GM13977 (cell line): Measurements from ENCODE around the gene RAB3GAP2.

Experiments
- DNase-seq: peaks from one replicate; pipeline ENCODE4 v3.0.0; 2012; ENCODE audit warnings: low spot score
- in situ Hi-C: fragments of 300-500 bp; cut with MboI; formaldehyde crosslinking; loops from one replicate; pipeline ENCODE4 v1.12.0; 2022; ENCODE audit warnings: low sequenced_read_pairs, low pct_unique_long_range_greater_than_20kb, mixed read lengths, inconsistent platforms; ENCODE audit not compliant: unreplicated experiment
- TF ChIP-seq, protein P1 (sequence below): IDR thresholded peaks from 2 replicates; pipeline ENCODE4 v1.5.1; 2012; ENCODE audit warnings: mild to moderate bottlenecking, control low read depth; ENCODE audit not compliant: insufficient read depth; ENCODE audit errors: extremely low read depth, missing control alignments

The RAB3GAP2 gene

DNA sequence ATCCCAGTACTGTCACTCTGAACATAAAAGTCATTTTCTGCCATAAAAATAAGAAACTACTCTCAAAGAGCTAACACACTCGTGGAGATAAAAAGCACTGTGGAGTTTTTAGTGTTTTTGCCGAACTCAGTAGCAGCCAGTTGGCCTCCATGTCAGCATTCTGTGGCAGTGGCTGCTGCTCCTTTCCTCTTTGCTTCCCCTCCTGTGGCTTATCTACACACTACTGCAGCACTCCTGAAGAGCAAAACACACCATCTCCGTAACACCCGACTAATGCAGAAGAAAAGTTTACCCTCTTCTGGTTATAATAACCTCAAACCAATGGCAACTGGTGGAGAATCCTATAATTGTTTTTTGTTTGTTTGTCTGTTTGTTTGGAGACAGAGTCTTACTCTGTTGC lies 44.9 kb downstream of the RAB3GAP2 start:
- DNase-seq = no peak
- TF ChIP-seq, protein P1, sequence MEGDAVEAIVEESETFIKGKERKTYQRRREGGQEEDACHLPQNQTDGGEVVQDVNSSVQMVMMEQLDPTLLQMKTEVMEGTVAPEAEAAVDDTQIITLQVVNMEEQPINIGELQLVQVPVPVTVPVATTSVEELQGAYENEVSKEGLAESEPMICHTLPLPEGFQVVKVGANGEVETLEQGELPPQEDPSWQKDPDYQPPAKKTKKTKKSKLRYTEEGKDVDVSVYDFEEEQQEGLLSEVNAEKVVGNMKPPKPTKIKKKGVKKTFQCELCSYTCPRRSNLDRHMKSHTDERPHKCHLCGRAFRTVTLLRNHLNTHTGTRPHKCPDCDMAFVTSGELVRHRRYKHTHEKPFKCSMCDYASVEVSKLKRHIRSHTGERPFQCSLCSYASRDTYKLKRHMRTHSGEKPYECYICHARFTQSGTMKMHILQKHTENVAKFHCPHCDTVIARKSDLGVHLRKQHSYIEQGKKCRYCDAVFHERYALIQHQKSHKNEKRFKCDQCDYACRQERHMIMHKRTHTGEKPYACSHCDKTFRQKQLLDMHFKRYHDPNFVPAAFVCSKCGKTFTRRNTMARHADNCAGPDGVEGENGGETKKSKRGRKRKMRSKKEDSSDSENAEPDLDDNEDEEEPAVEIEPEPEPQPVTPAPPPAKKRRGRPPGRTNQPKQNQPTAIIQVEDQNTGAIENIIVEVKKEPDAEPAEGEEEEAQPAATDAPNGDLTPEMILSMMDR = no peak
- in situ Hi-C loops = no loop called here

DNA sequence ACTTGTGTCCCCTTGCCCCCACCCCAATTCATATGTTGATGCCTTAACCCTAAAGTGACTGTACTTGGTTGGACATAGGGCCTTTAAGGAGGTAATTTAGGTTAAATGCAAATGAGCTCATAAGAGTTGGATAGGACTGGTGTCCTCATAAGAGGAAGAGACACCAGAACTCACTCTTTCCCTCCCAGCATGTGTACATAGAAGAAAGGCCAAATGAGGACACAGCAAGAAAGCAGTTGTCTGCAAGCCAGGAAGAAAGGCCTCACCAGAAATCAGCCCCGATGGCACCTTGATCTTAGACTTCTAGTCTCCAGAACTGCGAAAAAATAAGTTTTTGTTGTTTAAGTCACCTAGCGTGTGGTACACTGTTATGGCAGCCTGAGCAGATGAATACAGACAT lies 45.5 kb downstream of the RAB3GAP2 start:
- no peak for DNase-seq
- TF ChIP-seq, protein P1 = no peak
- in situ Hi-C loops = no loop called here

DNA sequence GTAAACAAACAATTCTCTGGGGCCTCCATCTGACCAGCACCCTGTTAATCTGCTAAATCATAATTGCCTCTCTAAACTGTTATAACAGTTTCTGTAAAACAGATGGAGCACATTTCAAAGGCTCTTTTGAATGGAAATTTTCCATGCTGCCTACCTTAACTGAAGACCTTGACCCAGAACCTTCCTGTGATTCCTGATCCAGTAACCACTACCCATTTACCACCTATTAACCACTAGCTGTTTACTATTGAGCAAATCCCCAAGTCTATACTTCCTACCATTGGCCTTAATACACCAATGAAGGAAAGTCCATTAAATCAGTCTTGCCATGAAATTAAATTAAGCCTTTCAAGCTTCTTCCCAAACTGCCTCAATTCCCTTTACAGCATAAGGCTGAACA lies 46.3 kb downstream of the RAB3GAP2 start:
- no peak for DNase-seq
- TF ChIP-seq, protein P1 = no peak
- in situ Hi-C loops = no loop called here

DNA sequence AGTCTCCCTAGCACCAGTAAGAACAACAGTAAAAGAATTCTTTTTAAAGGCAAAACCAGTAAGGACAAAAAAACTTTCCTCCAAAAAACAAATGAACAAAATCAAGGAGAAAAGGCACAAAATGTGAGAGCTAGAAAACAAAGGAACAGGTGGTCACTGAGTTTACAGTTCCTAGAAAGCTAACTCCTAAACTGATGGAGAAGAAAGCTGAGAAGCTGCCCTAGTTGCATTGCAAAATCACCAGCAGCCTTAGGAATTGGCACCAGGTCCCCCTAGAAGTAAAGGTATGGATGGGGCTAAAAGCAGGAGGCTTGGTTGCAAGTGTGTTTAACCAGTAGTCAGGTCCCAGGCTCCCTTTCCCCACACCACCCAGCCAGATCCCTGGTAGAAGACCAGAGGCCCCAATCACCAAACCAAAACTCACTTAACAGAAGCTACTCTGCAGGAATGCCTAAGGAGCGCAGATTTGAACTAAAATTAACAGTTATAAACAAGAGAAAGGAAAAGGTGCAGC lies 47.6 kb downstream of the RAB3GAP2 start:
- in situ Hi-C loops = no loop called here
- no peak for DNase-seq
- TF ChIP-seq, protein P1 = no peak

DNA sequence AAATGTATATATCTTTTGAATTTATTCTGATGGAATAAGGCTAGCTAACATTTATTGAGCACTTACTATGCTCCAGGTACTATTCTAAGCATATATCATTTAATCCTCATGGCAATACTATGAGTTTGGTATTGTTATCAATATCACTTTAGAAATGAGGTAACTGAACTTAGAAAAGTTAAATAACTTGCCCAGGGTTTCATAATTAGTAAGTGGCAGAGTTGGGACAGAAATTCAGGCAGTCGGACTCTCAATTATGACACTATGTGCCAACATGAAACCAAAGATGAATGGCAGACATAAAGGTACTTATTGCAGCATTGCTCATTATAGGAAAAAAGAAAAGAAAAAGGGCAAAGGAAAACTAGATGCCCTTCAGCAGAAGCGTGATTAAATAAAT lies 48.2 kb downstream of the RAB3GAP2 start:
- DNase-seq = no peak
- in situ Hi-C loops = no loop called here
- TF ChIP-seq, protein P1 = no peak

DNA sequence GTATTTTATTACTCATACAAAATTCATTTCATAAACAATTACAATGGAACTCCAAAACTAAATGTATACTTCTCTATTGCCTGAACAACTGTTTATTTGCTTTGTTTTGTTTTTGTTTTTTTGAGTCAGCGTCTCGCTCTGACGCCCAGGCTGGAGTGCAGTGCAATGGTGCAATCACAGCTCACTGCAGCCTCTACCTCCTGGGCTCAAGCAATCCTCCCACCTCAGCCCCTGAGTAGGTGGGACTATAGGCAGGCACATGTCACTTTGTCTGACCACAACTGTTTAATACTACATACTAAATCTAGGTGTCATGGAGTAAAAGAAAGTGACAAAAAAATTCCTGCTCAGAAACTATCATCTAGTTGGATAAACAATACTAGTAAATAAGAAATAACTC lies 49.3 kb downstream of the RAB3GAP2 start:
- in situ Hi-C loops = no loop called here
- TF ChIP-seq, protein P1 = no peak

DNA sequence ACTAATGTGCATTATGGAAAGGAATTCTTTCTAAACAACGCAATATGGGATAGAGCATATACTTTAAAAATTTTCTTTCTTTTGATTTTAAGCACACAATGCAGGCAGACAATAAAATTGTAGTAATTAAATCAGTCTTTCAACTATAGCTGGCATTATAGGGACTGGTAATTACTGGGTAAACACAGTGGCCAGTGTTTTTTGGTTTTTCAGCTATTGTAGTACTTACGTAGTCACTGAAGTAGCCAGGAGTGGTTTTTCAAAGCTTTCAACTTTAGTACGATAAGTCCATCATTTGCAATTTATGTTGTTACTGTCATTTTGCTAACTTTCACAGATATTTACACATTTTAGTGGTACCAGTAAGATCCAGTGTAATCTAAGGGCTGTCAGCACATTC lies 50.6 kb downstream of the RAB3GAP2 start:
- DNase-seq = no peak
- TF ChIP-seq, protein P1 = no peak
- in situ Hi-C loops = no loop called here

More for the DNA sequence above, 49.3 kb downstream of the RAB3GAP2 start:
- no peak for DNase-seq
